Endothelial cell of umbilical vein (primary cell): ENCODE data around the gene SLC15A3. TPM values are rescaled to one million over a fixed set of nuclear protein-coding genes. Genes with fewer than 3 reads are reported as not detected.

Experiments
- BruUV-seq: library from RNA; stranded (reverse); fragments of 400-500 nt; replicated peaks from 2 replicates; lab custom pipeline; 2021; lab: Mats Ljungman, UMichigan
- CTCF ChIA-PET: fragments of 300-600, 350-600 bp; sonication (Branson Sonifier 250); formaldehyde crosslinking; loops from one replicate; lab custom pipeline; 2021; ENCODE audit warnings: antibody characterized with exemption, inconsistent platforms; lab: Charles Lee
- POLR2A ChIA-PET: fragments of 300-600, 350-600 bp; sonication (Branson Sonifier 250); formaldehyde crosslinking; loops from one replicate; lab custom pipeline; 2021; ENCODE audit warnings: antibody characterized with exemption, inconsistent platforms; lab: Charles Lee
- DNase-seq: peaks from one replicate; pipeline ENCODE4 v3.0.0-alpha.2; 2011; ENCODE audit warnings: low read depth, low spot score
- FAIRE-seq: peaks from 2 replicates; lab custom pipeline; 2011; peaks lifted over from hg19 to GRCh38; lab: Jason Lieb, UNC
- H2AFZ ChIP-seq: 2 replicates; pipeline ENCODE4 v1.6.0; 2012; ENCODE audit warnings: low read depth, low read length, control low read depth, inconsistent platforms
- H3K27ac ChIP-seq: 2 replicates; pipeline ENCODE4 v1.5.1; 2011; ENCODE audit warnings: low read depth, mild to moderate bottlenecking, control low read depth, low read length, moderate library complexity; ENCODE audit not compliant: insufficient read depth
- H3K27me3 ChIP-seq, 2 experiments: 2 replicates each; pipeline versions ENCODE4 v1.6.0 to v1.6.1; 2011; ENCODE audit warnings: low read length in 2 of 2, mixed read lengths in 1 of 2; ENCODE audit not compliant: control insufficient read depth in 2 of 2, insufficient read depth in 2 of 2
- H3K36me3 ChIP-seq, 2 experiments: 2 replicates in 1 of 2; 3 replicates in 1 of 2; pipeline ENCODE4 v1.5.1; 2011; ENCODE audit warnings: low read length in 2 of 2, mild to moderate bottlenecking in 1 of 2, moderate library complexity in 1 of 2; ENCODE audit not compliant: control insufficient read depth in 2 of 2, insufficient read depth in 2 of 2; ENCODE audit errors: extremely low read depth in 1 of 2
- H3K4me1 ChIP-seq: 3 replicates; pipeline ENCODE4 v1.5.1; 2011; ENCODE audit warnings: mild to moderate bottlenecking, low read length; ENCODE audit not compliant: control insufficient read depth, insufficient read depth; ENCODE audit errors: extremely low read depth
- H3K4me2 ChIP-seq: 2 replicates; pipeline ENCODE4 v1.6.1; 2011; ENCODE audit warnings: low read length, control low read depth, mixed read lengths; ENCODE audit not compliant: insufficient read depth
- H3K4me3 ChIP-seq, 3 experiments: fragments of 200-600 bp in 1 of 3; sonication (generic), shearing (Covaris generic) in 1 of 3; replicated peaks in 1 of 3; 2 replicates each; pipeline ENCODE4 v1.5.1; 2011 to 2016; ENCODE audit warnings: control low read depth in 3 of 3, low read length in 3 of 3, mild to moderate bottlenecking in 2 of 3, inconsistent platforms in 1 of 3, low read depth in 1 of 3, moderate library complexity in 1 of 3; ENCODE audit not compliant: insufficient read depth in 1 of 3
- H3K79me2 ChIP-seq: 2 replicates; pipeline ENCODE4 v1.6.0; 2012; ENCODE audit warnings: low read length, inconsistent platforms; ENCODE audit not compliant: control insufficient read depth, insufficient read depth
- H3K9ac ChIP-seq: replicated peaks from 2 replicates; pipeline ENCODE3; 2011; ENCODE audit warnings: low read length, control low read depth; ENCODE audit not compliant: insufficient read depth; ENCODE audit errors: extremely low read depth
- H3K9me1 ChIP-seq: replicated peaks from 3 replicates; pipeline ENCODE4 v1.6.0; 2011; ENCODE audit warnings: mild to moderate bottlenecking, low read length; ENCODE audit not compliant: control insufficient read depth, insufficient read depth; ENCODE audit errors: extremely low read depth
- H3K9me3 ChIP-seq: replicated peaks from 2 replicates; pipeline ENCODE4 v1.5.1; 2012; ENCODE audit warnings: low read length, inconsistent platforms; ENCODE audit not compliant: control insufficient read depth, insufficient read depth
- H4K20me1 ChIP-seq: replicated peaks from 2 replicates; pipeline ENCODE3; 2011; ENCODE audit warnings: mild to moderate bottlenecking, low read length; ENCODE audit not compliant: control insufficient read depth, insufficient read depth; ENCODE audit errors: extremely low read depth
- CTCF ChIP-seq, 2 donors: IDR thresholded peaks; 1 replicate in 1 of 2; 2 replicates in 1 of 2; pipeline ENCODE4 v1.5.1; 2011; ENCODE audit warnings: low read length in 2 of 2, mild to moderate bottlenecking in 2 of 2, moderate library complexity in 2 of 2, control low read depth in 1 of 2, inconsistent platforms in 1 of 2, low read depth in 1 of 2; ENCODE audit not compliant: insufficient read depth in 1 of 2; ENCODE audit errors: extremely low read depth in 1 of 2
- FOS ChIP-seq: IDR thresholded peaks from 2 replicates; pipeline ENCODE4 v1.6.1; 2011; ENCODE audit warnings: mild to moderate bottlenecking, low read length, moderate library complexity, borderline replicate concordance; ENCODE audit not compliant: insufficient read depth
- MAX ChIP-seq: IDR thresholded peaks from 2 replicates; pipeline ENCODE4 v1.6.1; 2011; ENCODE audit not compliant: insufficient read depth, insufficient read length
- MYC ChIP-seq: IDR thresholded peaks from one replicate; pipeline ENCODE4 v1.6.1; 2011; ENCODE audit warnings: mild to moderate bottlenecking, low read depth, low read length
- POLR2AphosphoS5 ChIP-seq: IDR thresholded peaks from 2 replicates; pipeline ENCODE4 v1.6.1; 2012; ENCODE audit warnings: low read depth, mild to moderate bottlenecking, control low read depth, low read length, moderate library complexity; ENCODE audit not compliant: insufficient read depth
- dilution Hi-C: fragments of 300-500 bp; cut with MboI; formaldehyde crosslinking; loops from one replicate; pipeline ENCODE4 v1.15.0; 2019; ENCODE audit warnings: low sequenced_read_pairs; ENCODE audit not compliant: extremely low pct_ligation_motif_present
- intact Hi-C: fragments of 100-400 bp; cut with micrococcal nuclease; formaldehyde crosslinking; loops from one replicate; pipeline ENCODE4 v1.10.0; 2022
- polyA plus RNA-seq, 4 experiments: library from polyadenylated mRNA; depleted of rRNA in 3 of 4; stranded (reverse) in 3 of 4; unstranded in 1 of 4; fragments of >200 nt; gene quantifications; 2 replicates each; pipeline versions ENCODE4 v1.2.1 to v1.2.3, GENCODE V29; 2011 to 2012; ENCODE audit warnings: missing spikeins in 1 of 4
- total RNA-seq: library from RNA; stranded (reverse); gene quantifications from 2 replicates; pipeline ENCODE4 v1.2.3, GENCODE V29; 2021

SLC15A3 gene
- total and polyA plus RNA-seq, 2 donors (not counting 3 experiments of a cell fraction or from before 2014, with no cell fraction given), result 3.3 to 4.4 TPM

GRCh38 chr11:60953781-60954180 lies 1.8 kb upstream of the SLC15A3 start:
- CTCF ChIA-PET, result interaction anchor here (1.0 to 2.0 kb wide), 5 partner anchors 8 to 176 kb away, joined by 3 to 8 read pairs (median 5); no protein-coding TSS in a partner anchor
- Histone ChIP-seq H3K79me2 (no peaks in the 10 kb centered on the region), H2AFZ (no peak overlapping the region), H3K9me1 (no peaks in the 10 kb centered on the region), H3K27ac (no peak overlapping the region), H4K20me1 (no peaks in the 10 kb centered on the region), H3K4me1 (peaks cover 10% of the 10 kb centered on the region), H3K36me3 (no peaks in the 10 kb centered on the region), H3K4me3 (no peak overlapping the region), H3K9me3 (no peaks in the 10 kb centered on the region), H3K27me3 (peaks cover 2 to 13% of the 10 kb centered on the region in 2 experiments), H3K9ac (no peak overlapping the region), H3K4me2 (no peak overlapping the region)
- peak; percentile 29 for DNase-seq
- FAIRE-seq, result peak; percentile 71
- intact Hi-C loops (no loop called here), dilution Hi-C loops (no loop called here)
- no peak for TF ChIP-seq POLR2AphosphoS5
- no peak for TF ChIP-seq FOS
- TF ChIP-seq CTCF (IDR thresholded peaks at IDR 0.05; ENCODE audit: extremely low read depth in 1 of 2, insufficient read depth in 1 of 2, low read depth in 1 of 2, low read length in 2 of 2), result no peak
- no peak for TF ChIP-seq MAX
- TF ChIP-seq MYC, result no peak
- BruUV-seq, result no TSS peak
- POLR2A ChIA-PET, result interaction anchor here (0.8 kb wide), 1 partner anchor 17 kb away, joined by 5 read pairs; no protein-coding TSS in a partner anchor
